HepG2 (cell line): ENCODE results near the gene EIF2AK2. TPM values are rescaled to one million over a fixed set of nuclear protein-coding genes. Genes with fewer than 3 reads are reported as not detected.
A peak's percentile ranks its signal among the peaks of the same experiment; 100 is the strongest.

ENCODE experiments used
- FOXP4 ChIP-seq: sonication (generic); formaldehyde crosslinking; IDR thresholded peaks from 2 replicates; pipeline ENCODE4 v1.4.0; 2020; ENCODE audit warnings: missing genetic modification reagents
- HIC2 ChIP-seq: sonication (generic); formaldehyde crosslinking; IDR thresholded peaks from 2 replicates; pipeline ENCODE4 v1.9.0; 2022; ENCODE audit warnings: low read depth, missing genetic modification reagents
- HNRNPK ChIP-seq: fragments of 200-400 bp; formaldehyde crosslinking; IDR thresholded peaks from 2 replicates; pipeline ENCODE4 v1.6.1; 2018; ENCODE audit warnings: low read length, low read depth, moderate library complexity, mild to moderate bottlenecking; ENCODE audit not compliant: poor library complexity, severe bottlenecking
- JUN ChIP-seq: sonication (generic); formaldehyde crosslinking; IDR thresholded peaks from 2 replicates; pipeline ENCODE4 v1.4.0; 2020; ENCODE audit warnings: mild to moderate bottlenecking, missing genetic modification reagents
- SIX1 ChIP-seq: sonication (generic); formaldehyde crosslinking; IDR thresholded peaks from 2 replicates; pipeline ENCODE4 v1.4.0; 2020; ENCODE audit warnings: missing genetic modification reagents, borderline replicate concordance
- TOE1 ChIP-seq: sonication (generic); formaldehyde crosslinking; IDR thresholded peaks from 2 replicates; pipeline ENCODE4 v1.4.0; 2020; ENCODE audit warnings: mild to moderate bottlenecking, missing genetic modification reagents
- ZBTB14 ChIP-seq: sonication (generic); formaldehyde crosslinking; IDR thresholded peaks from 2 replicates; pipeline ENCODE4 v1.4.0; 2020; ENCODE audit warnings: missing genetic modification reagents
- ZBTB21 ChIP-seq: sonication (generic); formaldehyde crosslinking; IDR thresholded peaks from 2 replicates; pipeline ENCODE4 v1.4.0; 2020; ENCODE audit warnings: missing genetic modification reagents
- ZBTB26 ChIP-seq: IDR thresholded peaks from 2 replicates; pipeline ENCODE4 v1.6.1; 2016; ENCODE audit warnings: missing compliant biosample characterization, missing genetic modification reagents, borderline replicate concordance
- ZNF142 ChIP-seq: sonication (generic); formaldehyde crosslinking; IDR thresholded peaks from 2 replicates; pipeline ENCODE4 v1.4.0; 2020; ENCODE audit warnings: missing genetic modification reagents
- ZNF256 ChIP-seq: sonication (generic); formaldehyde crosslinking; conservative IDR thresholded peaks from 2 replicates; pipeline ENCODE4 v1.4.0; 2020; ENCODE audit warnings: missing genetic modification reagents
- ZNF678 ChIP-seq: sonication (generic); formaldehyde crosslinking; IDR thresholded peaks from 2 replicates; pipeline ENCODE4 v1.4.0; 2020; ENCODE audit warnings: mild to moderate bottlenecking, missing genetic modification reagents
- ZNF839 ChIP-seq: sonication (generic); formaldehyde crosslinking; IDR thresholded peaks from 2 replicates; pipeline ENCODE4 v1.4.0; 2020; ENCODE audit warnings: missing genetic modification reagents, mild to moderate bottlenecking, borderline replicate concordance
- ZNF850 ChIP-seq: sonication (generic); formaldehyde crosslinking; conservative IDR thresholded peaks from 2 replicates; pipeline ENCODE4 v1.9.0; 2021; ENCODE audit warnings: mild to moderate bottlenecking, missing genetic modification reagents
- polyA plus RNA-seq, 8 experiments: library from polyadenylated mRNA; depleted of rRNA in 3 of 8; stranded (reverse) in 7 of 8; unstranded in 1 of 8; fragments of >200 nt; fragmentation: Illumina TruSeq in 4 of 8; extraction: Trizol in 4 of 8; gene quantifications; 2 replicates each; pipeline versions ENCODE4 v1.2.1 to v1.2.3, GENCODE V29; 2011 to 2016; ENCODE audit warnings: low read depth in 4 of 8, missing spikeins in 1 of 8, mixed read lengths in 1 of 8; ENCODE audit not compliant: insufficient read depth in 1 of 8
- total RNA-seq, 5 experiments: library from RNA; depleted of rRNA; stranded (reverse); fragments of >200 nt; fragmentation: Illumina TruSeq; extraction: Trizol; gene quantifications; 2 replicates each; pipeline ENCODE4 v1.2.3, GENCODE V29; 2016; ENCODE audit warnings: low read depth in 1 of 5

Gene EIF2AK2
- total and polyA plus RNA-seq, 2 of the 13 experiments (the other 11 are each of a cell fraction or from before 2014, with no cell fraction given), result 10.2 to 26.1 TPM

- TF ChIP-seq ZBTB26 (CRISPR knock-in tag) (peak; percentile 69), TOE1 (CRISPR knock-in tag) (peak; percentile 15; the same call in 1 of the 2 replicates), ZNF850 (CRISPR knock-in tag) (peak; percentile 84; the same call in 1 of the 2 replicates), JUN (CRISPR knock-in tag) (no peak), ZBTB14 (no peak), HIC2 (CRISPR knock-in tag) (peak; percentile 75; the same call in 1 of the 2 replicates), FOXP4 (CRISPR knock-in tag) (no peak; the same call in 1 of the 2 replicates), SIX1 (CRISPR knock-in tag) (no peak), ZNF678 (no peak), ZBTB21 (CRISPR knock-in tag) (no peak), ZNF142 (peak; percentile 89), HNRNPK (no peak), ZNF839 (CRISPR knock-in tag) (0 out of 2 replicates have a peak, but pooled peaks have one; percentile 39), ZNF256 (CRISPR knock-in tag) (0 out of 2 replicates have a peak, but pooled peaks have one; percentile 42)
Measured at GRCh38 chr2:37083873-37084794, 72.6 kb downstream of the EIF2AK2 start, which contains the start of the genes GPATCH11 and HEATR5B (continued).
